IMR-90 (cell line): ENCODE data around the gene SLC36A2. TPM values are rescaled to one million over a fixed set of nuclear protein-coding genes. Genes with fewer than 3 reads are reported as not detected.

Source experiments
- ATAC-seq: fragments of 200-7000 bp; cut with Tn5 transposase; 2 replicates; pipeline ENCODE4 v1.9.1; 2020; ENCODE audit warnings: low read depth, mild to moderate bottlenecking, moderate library complexity
- BruUV-seq: library from RNA; stranded (reverse); fragments of 400-500 nt; replicated peaks from 2 replicates; lab custom pipeline; 2021; lab: Mats Ljungman, UMichigan
- CTCF ChIA-PET: fragments of 300-600 bp; formaldehyde crosslinking; extraction: SDS; loops from one replicate; lab custom pipeline; 2021; ENCODE audit warnings: antibody characterized with exemption; lab: Yijun Ruan, JAX
- POLR2A ChIA-PET: fragments of 300-600 bp; sonication (Branson Sonifier 250); formaldehyde crosslinking; loops from one replicate; lab custom pipeline; 2022; ENCODE audit warnings: antibody characterized with exemption; ENCODE audit not compliant: unreplicated experiment; lab: Charles Lee
- DNase-seq: peaks from one replicate; pipeline ENCODE4 v3.0.0; 2013
- H2AFZ ChIP-seq: replicated peaks from 2 replicates; pipeline ENCODE3; 2013; ENCODE audit warnings: low read length, mild to moderate bottlenecking; ENCODE audit not compliant: poor library complexity
- H2AK5ac ChIP-seq: 2 replicates; pipeline ENCODE4 v1.6.1; 2013; ENCODE audit warnings: low read depth, low read length, inconsistent platforms
- H2AK9ac ChIP-seq: replicated peaks from 2 replicates; pipeline ENCODE3; 2013; ENCODE audit warnings: mild to moderate bottlenecking, low read depth, low read length, moderate library complexity; ENCODE audit not compliant: poor library complexity
- H2BK120ac ChIP-seq: 2 replicates; pipeline ENCODE4 v1.6.1; 2013; ENCODE audit warnings: low read depth, low read length, inconsistent platforms
- H2BK15ac ChIP-seq: 3 replicates; pipeline ENCODE4 v1.6.1; 2013; ENCODE audit warnings: low read depth, low read length, inconsistent platforms
- H2BK20ac ChIP-seq: 2 replicates; pipeline ENCODE4 v1.6.1; 2013; ENCODE audit warnings: low read depth, mild to moderate bottlenecking, inconsistent platforms, low read length, moderate library complexity
- H2BK5ac ChIP-seq: 2 replicates; pipeline ENCODE4 v1.6.1; 2013; ENCODE audit warnings: mild to moderate bottlenecking, low read depth, low read length, inconsistent platforms; ENCODE audit not compliant: poor library complexity, severe bottlenecking
- H3K14ac ChIP-seq: replicated peaks from 2 replicates; pipeline ENCODE4 v1.6.1; 2013; ENCODE audit warnings: low read depth, low read length, inconsistent platforms
- H3K18ac ChIP-seq: 2 replicates; pipeline ENCODE4 v1.6.1; 2013; ENCODE audit warnings: low read depth, low read length, control low read depth
- H3K23ac ChIP-seq: 2 replicates; pipeline ENCODE4 v1.6.1; 2013; ENCODE audit warnings: low read depth, low read length, inconsistent platforms
- H3K27ac ChIP-seq: 2 replicates; pipeline ENCODE4 v1.5.1; 2013; ENCODE audit warnings: mild to moderate bottlenecking, control low read depth, low read length; ENCODE audit not compliant: insufficient read depth
- H3K27me3 ChIP-seq: 2 replicates; pipeline ENCODE4 v1.6.1; 2013; ENCODE audit warnings: low read length; ENCODE audit not compliant: control insufficient read depth, insufficient read depth
- H3K36me3 ChIP-seq: 2 replicates; pipeline ENCODE4 v1.6.1; 2013; ENCODE audit warnings: low read length, mixed read lengths; ENCODE audit not compliant: control insufficient read depth, insufficient read depth
- H3K4ac ChIP-seq: 2 replicates; pipeline ENCODE4 v1.6.1; 2013; ENCODE audit warnings: low read depth, low read length, inconsistent platforms
- H3K4me1 ChIP-seq: 2 replicates; pipeline ENCODE4 v1.6.1; 2013; ENCODE audit warnings: low read length, mixed read lengths; ENCODE audit not compliant: control insufficient read depth, insufficient read depth
- H3K4me2 ChIP-seq: 2 replicates; pipeline ENCODE4 v1.6.1; 2013; ENCODE audit warnings: low read depth, mild to moderate bottlenecking, control low read depth, low read length, moderate library complexity
- H3K4me3 ChIP-seq: 2 replicates; pipeline ENCODE4 v1.5.1; 2013; ENCODE audit warnings: low read depth, mild to moderate bottlenecking, control low read depth, low read length, moderate library complexity; ENCODE audit not compliant: insufficient read depth
- H3K56ac ChIP-seq: 2 replicates; pipeline ENCODE4 v1.6.1; 2013; ENCODE audit warnings: low read length, inconsistent platforms; ENCODE audit not compliant: insufficient read depth; ENCODE audit errors: extremely low read depth
- H3K79me1 ChIP-seq, 2 experiments: 2 replicates each; pipeline ENCODE4 v1.6.1; 2013; ENCODE audit warnings: low read length in 2 of 2, inconsistent platforms in 1 of 2, low read depth in 1 of 2
- H3K9ac ChIP-seq: 2 replicates; pipeline ENCODE4 v1.6.1; 2013; ENCODE audit warnings: low read depth, low read length, control low read depth
- H3K9me1 ChIP-seq: 2 replicates; pipeline ENCODE4 v1.6.1; 2013; ENCODE audit warnings: low read length, inconsistent platforms; ENCODE audit not compliant: insufficient read depth
- H3K9me3 ChIP-seq: 2 replicates; pipeline ENCODE4 v1.6.1; 2013; ENCODE audit warnings: low read length; ENCODE audit not compliant: control insufficient read depth, insufficient read depth
- H4K20me1 ChIP-seq: 2 replicates; pipeline ENCODE4 v1.6.1; 2013; ENCODE audit warnings: low read length, inconsistent platforms; ENCODE audit not compliant: insufficient read depth
- H4K5ac ChIP-seq: 2 replicates; pipeline ENCODE4 v1.6.1; 2013; ENCODE audit warnings: mild to moderate bottlenecking, low read depth, low read length, control low read depth
- H4K8ac ChIP-seq, 2 experiments: 2 replicates each; pipeline ENCODE4 v1.6.1; 2013; ENCODE audit warnings: low read depth in 2 of 2, low read length in 2 of 2, control low read depth in 1 of 2, inconsistent platforms in 1 of 2
- H4K91ac ChIP-seq: 2 replicates; pipeline ENCODE4 v1.6.1; 2013; ENCODE audit warnings: low read depth, low read length, inconsistent platforms; ENCODE audit not compliant: insufficient read depth
- BHLHE40 ChIP-seq: fragments of 150-350 bp; IDR thresholded peaks from 2 replicates; pipeline ENCODE4 v1.6.1; 2016; ENCODE audit warnings: mild to moderate bottlenecking, low read depth, low read length
- CHD1 ChIP-seq: IDR thresholded peaks from 2 replicates; pipeline ENCODE4 v1.6.1; 2012; ENCODE audit warnings: low read depth, low read length, improper control_type of control experiment
- CTCF ChIP-seq: conservative IDR thresholded peaks from 2 replicates; pipeline ENCODE4 v1.5.1; 2012; ENCODE audit warnings: mild to moderate bottlenecking, low read depth, low read length, improper control_type of control experiment
- FOS ChIP-seq: fragments of 150-350 bp; IDR thresholded peaks from 2 replicates; pipeline ENCODE4 v1.6.1; 2016; ENCODE audit warnings: low read depth, low read length
- MAFK ChIP-seq: IDR thresholded peaks from 2 replicates; pipeline ENCODE4 v1.6.1; 2012; ENCODE audit warnings: low read depth, low read length, improper control_type of control experiment
- MAZ ChIP-seq: IDR thresholded peaks from 2 replicates; pipeline ENCODE4 v1.6.1; 2012; ENCODE audit warnings: low read depth, mild to moderate bottlenecking, low read length, improper control_type of control experiment, moderate library complexity, borderline replicate concordance
- MXI1 ChIP-seq: IDR thresholded peaks from 2 replicates; pipeline ENCODE4 v1.6.1; 2012; ENCODE audit warnings: low read depth, mild to moderate bottlenecking, low read length, moderate library complexity, borderline replicate concordance
- NFE2L2 ChIP-seq: fragments of 150-350 bp; IDR thresholded peaks from 2 replicates; pipeline ENCODE4 v1.6.1; 2016; ENCODE audit warnings: low read depth, mild to moderate bottlenecking, low read length
- POLR2A ChIP-seq: IDR thresholded peaks from 2 replicates; pipeline ENCODE4 v1.6.1; 2012; ENCODE audit warnings: mild to moderate bottlenecking, low read depth, low read length
- RAD21 ChIP-seq: IDR thresholded peaks from 2 replicates; pipeline ENCODE4 v1.6.1; 2012; ENCODE audit warnings: low read length, improper control_type of control experiment
- RCOR1 ChIP-seq: IDR thresholded peaks from 2 replicates; pipeline ENCODE4 v1.6.1; 2012; ENCODE audit warnings: mild to moderate bottlenecking, low read length, improper control_type of control experiment; ENCODE audit not compliant: insufficient replicate concordance
- RFX5 ChIP-seq: IDR thresholded peaks from 2 replicates; pipeline ENCODE4 v1.8.0; 2012; ENCODE audit warnings: low read depth, mild to moderate bottlenecking, low read length, moderate library complexity
- SMC3 ChIP-seq: fragments of 150-350 bp; IDR thresholded peaks from 2 replicates; pipeline ENCODE4 v1.6.1; 2016; ENCODE audit warnings: low read depth, mild to moderate bottlenecking, antibody characterized with exemption, low read length, moderate library complexity
- USF2 ChIP-seq: fragments of 150-350 bp; IDR thresholded peaks from 2 replicates; pipeline ENCODE4 v1.6.1; 2017; ENCODE audit warnings: mild to moderate bottlenecking, antibody characterized with exemption, low read length, low read depth
- WGBS, 2 experiments: methylation state at CpG; one replicate each; pipeline versions ENCODE4 v1.1.5 to v1.1.7; 2013; ENCODE audit warnings: missing lambda C conversion rate in 2 of 2; ENCODE audit not compliant: insufficient read length in 1 of 2; ENCODE audit errors: extremely low coverage in 2 of 2; 5-methylcytosine and 5-hydroxymethylcytosine counted together
- dilution Hi-C: fragments of 300-500 bp; cut with HindIII; formaldehyde crosslinking; loops from one replicate; pipeline ENCODE4 v1.14.3; 2018; ENCODE audit warnings: low sequenced_read_pairs; ENCODE audit not compliant: unreplicated experiment
- in situ Hi-C: fragments of 300-500 bp; cut with MboI; formaldehyde crosslinking; loops from 3 replicates; pipeline ENCODE4 v1.14.3; 2019; ENCODE audit warnings: low sequenced_read_pairs, inconsistent platforms, mixed read lengths
- intact Hi-C: fragments of 100-400 bp; cut with micrococcal nuclease; formaldehyde crosslinking; loops from 2 replicates; pipeline ENCODE4 v1.10.0; 2022
- polyA plus RNA-seq, 3 experiments: library from polyadenylated mRNA; depleted of rRNA; stranded (reverse); fragments of >200 nt; gene quantifications; 2 replicates each; pipeline ENCODE4 v1.2.3, GENCODE V29; 2012; ENCODE audit warnings: low replicate concordance in 1 of 3
- total RNA-seq: library from RNA; depleted of rRNA; stranded (reverse); fragments of >200 nt; gene quantifications from 2 replicates; pipeline ENCODE4 v1.2.3, GENCODE V29; 2012
- TF ChIP-seq, protein P1 (sequence below): fragments of 150-350 bp; IDR thresholded peaks from 2 replicates; pipeline ENCODE4 v1.6.1; 2016; ENCODE audit warnings: low read depth, mild to moderate bottlenecking, low read length, moderate library complexity, borderline replicate concordance

The SLC36A2 gene
- total and polyA plus RNA-seq, 2 of the 4 experiments (the other 2 are of a cell fraction): not detected

- Histone ChIP-seq H4K5ac (no peak overlapping the region), H3K27ac (no peak overlapping the region), H3K9me3 (no peaks in the 10 kb centered on the region), H3K9ac (no peak overlapping the region), H3K79me1 (no peaks in the 10 kb centered on the region), H2AFZ (no peak overlapping the region), H4K8ac (no peak overlapping the region), H3K4me1 (no peaks in the 10 kb centered on the region), H2BK20ac (no peak overlapping the region), H3K23ac (no peak overlapping the region), H4K20me1 (no peaks in the 10 kb centered on the region), H3K4me2 (no peak overlapping the region), H3K4me3 (no peak overlapping the region), H3K56ac (no peak overlapping the region), H3K9me1 (no peaks in the 10 kb centered on the region), H2AK5ac (no peak overlapping the region), H2BK15ac (no peak overlapping the region), H3K14ac (no peak overlapping the region), H3K36me3 (no peaks in the 10 kb centered on the region), H3K4ac (no peak overlapping the region), H4K91ac (no peak overlapping the region), H2AK9ac (no peak overlapping the region), H3K18ac (no peak overlapping the region), H2BK5ac (no peak overlapping the region), H3K27me3 (no peaks in the 10 kb centered on the region; the same call in none of the 2 replicates), H2BK120ac (no peak overlapping the region)
- no TSS peak for BruUV-seq
- no CpG with 5 or more reads among the region's 2 CpGs for WGBS, 2 experiments
- ChIA-PET CTCF (no interaction called here), POLR2A (no interaction called here)
- dilution Hi-C loops (no loop called here), in situ Hi-C loops (no loop called here), intact Hi-C loops (no loop called here)
- TF ChIP-seq MXI1 (no peak), CTCF (no peak), CHD1 (no peak), RCOR1 (no peak), POLR2A (no peak), FOS (no peak), RAD21 (no peak), NFE2L2 (no peak), RFX5 (no peak), BHLHE40 (no peak), USF2 (no peak), MAZ (no peak), MAFK (no peak), SMC3 (no peak)
- TF ChIP-seq, protein P1, sequence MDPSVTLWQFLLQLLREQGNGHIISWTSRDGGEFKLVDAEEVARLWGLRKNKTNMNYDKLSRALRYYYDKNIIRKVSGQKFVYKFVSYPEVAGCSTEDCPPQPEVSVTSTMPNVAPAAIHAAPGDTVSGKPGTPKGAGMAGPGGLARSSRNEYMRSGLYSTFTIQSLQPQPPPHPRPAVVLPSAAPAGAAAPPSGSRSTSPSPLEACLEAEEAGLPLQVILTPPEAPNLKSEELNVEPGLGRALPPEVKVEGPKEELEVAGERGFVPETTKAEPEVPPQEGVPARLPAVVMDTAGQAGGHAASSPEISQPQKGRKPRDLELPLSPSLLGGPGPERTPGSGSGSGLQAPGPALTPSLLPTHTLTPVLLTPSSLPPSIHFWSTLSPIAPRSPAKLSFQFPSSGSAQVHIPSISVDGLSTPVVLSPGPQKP: no peak
- ATAC-seq (no peak), DNase-seq (no peak)
Measured at GRCh38 chr5:151288180-151288579, 59.2 kb downstream of the SLC36A2 start.
